ENCODE results near the gene FRMPD4. TPM values are rescaled to one million over a fixed set of nuclear protein-coding genes. Genes with fewer than 3 reads are reported as not detected.

Gene FRMPD4
- total and polyA plus RNA-seq, 2 donors: 0.06 to 0.85 TPM

GRCh38 chrX:12372111-12372510, 233.8 kb downstream of the FRMPD4 start:
- H3K4me1 ChIP-seq (ENCODE audit: insufficient read depth): no peaks in the 10 kb centered on the region
- no peak overlapping the region for H3K27ac ChIP-seq (ENCODE audit: low read depth)
- no peak overlapping the region for H3K4me3 ChIP-seq (ENCODE audit: low read depth, low read length)
- H3K36me3 ChIP-seq (ENCODE audit: insufficient read depth): no peaks in the 10 kb centered on the region
- 83% methylated on average over 6 of the region's 6 CpGs for WGBS
- DNase-seq (ENCODE audit: extremely low spot score): no peak

GRCh38 chrX:12374286-12374685, 236.0 kb downstream of the FRMPD4 start:
- no peaks in the 10 kb centered on the region for H3K36me3 ChIP-seq (ENCODE audit: insufficient read depth)

GRCh38 chrX:12378253-12378652, 240.0 kb downstream of the FRMPD4 start:
- Histone ChIP-seq H3K4me3 (ENCODE audit: low read depth, low read length) (no peak overlapping the region), H3K4me1 (ENCODE audit: insufficient read depth) (no peaks in the 10 kb centered on the region), H3K36me3 (ENCODE audit: insufficient read depth) (no peaks in the 10 kb centered on the region), H3K27ac (ENCODE audit: low read depth) (no peak overlapping the region)
- 90% methylated on average over 7 of the region's 7 CpGs for WGBS
- DNase-seq (ENCODE audit: extremely low spot score): no peak

More at GRCh38 chrX:12374286-12374685, 236.0 kb downstream of the FRMPD4 start:
- no peak overlapping the region for H3K27ac ChIP-seq (ENCODE audit: low read depth)
- no peak overlapping the region for H3K4me3 ChIP-seq (ENCODE audit: low read depth, low read length)
- no peaks in the 10 kb centered on the region for H3K4me1 ChIP-seq (ENCODE audit: insufficient read depth)
- no peak for DNase-seq (ENCODE audit: extremely low spot score)
- 65% methylated on average over 6 of the region's 6 CpGs for WGBS

GRCh38 chrX:12378706-12379105, 240.4 kb downstream of the FRMPD4 start:
- Histone ChIP-seq H3K4me1 (ENCODE audit: insufficient read depth) (no peaks in the 10 kb centered on the region), H3K27ac (ENCODE audit: low read depth) (no peak overlapping the region), H3K4me3 (ENCODE audit: low read depth, low read length) (no peak overlapping the region), H3K36me3 (ENCODE audit: insufficient read depth) (no peaks in the 10 kb centered on the region)
- DNase-seq (ENCODE audit: extremely low spot score): no peak
- WGBS: 98% methylated on average over 1 of the region's 1 CpG

GRCh38 chrX:12379671-12380070, 241.4 kb downstream of the FRMPD4 start:
- no peaks in the 10 kb centered on the region for H3K36me3 ChIP-seq (ENCODE audit: insufficient read depth)
- H3K4me1 ChIP-seq (ENCODE audit: insufficient read depth): no peaks in the 10 kb centered on the region
- no peak overlapping the region for H3K4me3 ChIP-seq (ENCODE audit: low read depth, low read length)
- no peak overlapping the region for H3K27ac ChIP-seq (ENCODE audit: low read depth)
- 82% methylated on average over 3 of the region's 3 CpGs for WGBS
- DNase-seq (ENCODE audit: extremely low spot score): no peak

- Histone ChIP-seq H3K36me3 (ENCODE audit: insufficient read depth) (no peaks in the 10 kb centered on the region), H3K4me1 (ENCODE audit: insufficient read depth) (no peaks in the 10 kb centered on the region), H3K4me3 (ENCODE audit: low read depth, low read length) (no peak overlapping the region), H3K27ac (ENCODE audit: low read depth) (no peak overlapping the region)
- DNase-seq (ENCODE audit: extremely low spot score): no peak
- 59% methylated on average over 2 of the region's 2 CpGs for WGBS
Measured at GRCh38 chrX:12383196-12383595, 244.9 kb downstream of the FRMPD4 start.

GRCh38 chrX:12390301-12390700, 252.0 kb downstream of the FRMPD4 start:
- Histone ChIP-seq H3K36me3 (ENCODE audit: insufficient read depth) (no peaks in the 10 kb centered on the region), H3K4me3 (ENCODE audit: low read depth, low read length) (no peak overlapping the region), H3K27ac (ENCODE audit: low read depth) (no peak overlapping the region), H3K4me1 (ENCODE audit: insufficient read depth) (no peaks in the 10 kb centered on the region)
- DNase-seq (ENCODE audit: extremely low spot score): no peak
- WGBS: 90% methylated on average over 1 of the region's 1 CpG

- DNase-seq (ENCODE audit: extremely low spot score): no peak
- H3K4me1 ChIP-seq (ENCODE audit: insufficient read depth): no peaks in the 10 kb centered on the region
- no peaks in the 10 kb centered on the region for H3K36me3 ChIP-seq (ENCODE audit: insufficient read depth)
- no peak overlapping the region for H3K4me3 ChIP-seq (ENCODE audit: low read depth, low read length)
- no peak overlapping the region for H3K27ac ChIP-seq (ENCODE audit: low read depth)
Measured at GRCh38 chrX:12396584-12396983, 258.3 kb downstream of the FRMPD4 start.

GRCh38 chrX:12400218-12400617, 261.9 kb downstream of the FRMPD4 start:
- WGBS: 84% methylated on average over 4 of the region's 4 CpGs
- H3K36me3 ChIP-seq (ENCODE audit: insufficient read depth): no peaks in the 10 kb centered on the region
- H3K4me1 ChIP-seq (ENCODE audit: insufficient read depth): no peaks in the 10 kb centered on the region
- no peak for DNase-seq (ENCODE audit: extremely low spot score)
- H3K4me3 ChIP-seq (ENCODE audit: low read depth, low read length): no peak overlapping the region
- H3K27ac ChIP-seq (ENCODE audit: low read depth): no peak overlapping the region

GRCh38 chrX:12401252-12401651, 263.0 kb downstream of the FRMPD4 start:
- H3K27ac ChIP-seq (ENCODE audit: low read depth): no peak overlapping the region
- no peak overlapping the region for H3K4me3 ChIP-seq (ENCODE audit: low read depth, low read length)
- DNase-seq (ENCODE audit: extremely low spot score): peak; percentile 32
- H3K36me3 ChIP-seq (ENCODE audit: insufficient read depth): no peaks in the 10 kb centered on the region
- no peaks in the 10 kb centered on the region for H3K4me1 ChIP-seq (ENCODE audit: insufficient read depth)
- WGBS: 31% methylated on average over 1 of the region's 1 CpG

- DNase-seq (ENCODE audit: extremely low spot score): no peak
- 93% methylated on average over 3 of the region's 3 CpGs for WGBS
- H3K4me1 ChIP-seq (ENCODE audit: insufficient read depth): no peaks in the 10 kb centered on the region
- H3K4me3 ChIP-seq (ENCODE audit: low read depth, low read length): no peak overlapping the region
- H3K27ac ChIP-seq (ENCODE audit: low read depth): no peak overlapping the region
- no peaks in the 10 kb centered on the region for H3K36me3 ChIP-seq (ENCODE audit: insufficient read depth)
Measured at GRCh38 chrX:12403474-12404082, 265.3 kb downstream of the FRMPD4 start.

- WGBS: 89% methylated on average over 2 of the region's 2 CpGs
- H3K27ac ChIP-seq (ENCODE audit: low read depth): no peak overlapping the region
- no peaks in the 10 kb centered on the region for H3K4me1 ChIP-seq (ENCODE audit: insufficient read depth)
- DNase-seq (ENCODE audit: extremely low spot score): no peak
- H3K36me3 ChIP-seq (ENCODE audit: insufficient read depth): no peaks in the 10 kb centered on the region
- H3K4me3 ChIP-seq (ENCODE audit: low read depth, low read length): no peak overlapping the region
Measured at GRCh38 chrX:12405306-12405705, 267.0 kb downstream of the FRMPD4 start.

GRCh38 chrX:12410523-12410922, 272.2 kb downstream of the FRMPD4 start:
- H3K27ac ChIP-seq (ENCODE audit: low read depth): no peak overlapping the region
- no peaks in the 10 kb centered on the region for H3K36me3 ChIP-seq (ENCODE audit: insufficient read depth)
- no peak overlapping the region for H3K4me3 ChIP-seq (ENCODE audit: low read depth, low read length)
- no peak for DNase-seq (ENCODE audit: extremely low spot score)
- no peaks in the 10 kb centered on the region for H3K4me1 ChIP-seq (ENCODE audit: insufficient read depth)
- 84% methylated on average over 6 of the region's 6 CpGs for WGBS

- 97% methylated on average over 1 of the region's 1 CpG for WGBS
- DNase-seq (ENCODE audit: extremely low spot score): no peak
- H3K27ac ChIP-seq (ENCODE audit: low read depth): no peak overlapping the region
- H3K4me1 ChIP-seq (ENCODE audit: insufficient read depth): no peaks in the 10 kb centered on the region
- no peak overlapping the region for H3K4me3 ChIP-seq (ENCODE audit: low read depth, low read length)
- H3K36me3 ChIP-seq (ENCODE audit: insufficient read depth): no peaks in the 10 kb centered on the region
Measured at GRCh38 chrX:12411831-12412230, 273.6 kb downstream of the FRMPD4 start.

GRCh38 chrX:12412561-12412960, 274.3 kb downstream of the FRMPD4 start:
- no peaks in the 10 kb centered on the region for H3K4me1 ChIP-seq (ENCODE audit: insufficient read depth)

More at GRCh38 chrX:12412561-12412960, 274.3 kb downstream of the FRMPD4 start:
- 94% methylated on average over 1 of the region's 1 CpG for whole genome bisulfite sequencing
- H3K36me3 ChIP-seq (ENCODE audit: insufficient read depth): no peaks in the 10 kb centered on the region
- H3K27ac ChIP-seq (ENCODE audit: low read depth): no peak overlapping the region
- DNase-seq (ENCODE audit: extremely low spot score): no peak
- no peak overlapping the region for H3K4me3 ChIP-seq (ENCODE audit: low read depth, low read length)
